HG03097 (cell line): ENCODE results near the gene MRPS33.

Source experiments
- ATAC-seq: cut with Tn5 transposase; IDR thresholded peaks from one replicate; pipeline ENCODE4 v1.9.1; 2021; ENCODE audit not compliant: unreplicated experiment, low FRiP score

Gene MRPS33

DNA sequence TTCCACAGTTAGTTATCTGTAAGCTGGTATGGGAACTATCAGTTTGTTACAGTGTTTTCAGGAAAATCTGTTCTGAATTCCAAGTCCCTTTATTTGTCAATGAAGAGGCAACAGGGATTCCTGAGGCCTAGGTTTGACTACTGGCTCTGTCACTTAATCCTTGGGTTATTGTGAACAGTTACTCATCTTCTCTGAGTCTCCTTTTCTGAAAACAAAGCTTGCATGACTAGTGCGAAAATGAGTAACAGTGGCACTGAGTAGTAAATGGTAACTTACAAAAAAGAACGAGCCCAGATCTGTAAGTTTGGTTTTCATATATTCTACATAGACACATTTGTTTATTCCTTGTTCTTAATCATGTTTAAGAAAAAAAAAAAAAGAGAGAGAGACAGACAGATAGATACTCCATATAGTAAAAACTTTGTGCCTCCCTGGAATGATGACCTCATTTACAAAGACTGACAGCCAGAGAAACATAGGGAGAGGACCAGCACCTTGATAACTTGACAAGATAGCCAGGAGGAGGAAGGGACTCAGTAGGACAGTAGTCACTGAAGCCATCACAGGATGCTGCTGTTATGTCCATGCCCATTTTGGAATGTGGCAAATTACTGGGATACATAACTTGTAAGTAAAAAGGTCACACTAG lies 1.9 kb downstream of the MRPS33 start:
- no peak for ATAC-seq

DNA sequence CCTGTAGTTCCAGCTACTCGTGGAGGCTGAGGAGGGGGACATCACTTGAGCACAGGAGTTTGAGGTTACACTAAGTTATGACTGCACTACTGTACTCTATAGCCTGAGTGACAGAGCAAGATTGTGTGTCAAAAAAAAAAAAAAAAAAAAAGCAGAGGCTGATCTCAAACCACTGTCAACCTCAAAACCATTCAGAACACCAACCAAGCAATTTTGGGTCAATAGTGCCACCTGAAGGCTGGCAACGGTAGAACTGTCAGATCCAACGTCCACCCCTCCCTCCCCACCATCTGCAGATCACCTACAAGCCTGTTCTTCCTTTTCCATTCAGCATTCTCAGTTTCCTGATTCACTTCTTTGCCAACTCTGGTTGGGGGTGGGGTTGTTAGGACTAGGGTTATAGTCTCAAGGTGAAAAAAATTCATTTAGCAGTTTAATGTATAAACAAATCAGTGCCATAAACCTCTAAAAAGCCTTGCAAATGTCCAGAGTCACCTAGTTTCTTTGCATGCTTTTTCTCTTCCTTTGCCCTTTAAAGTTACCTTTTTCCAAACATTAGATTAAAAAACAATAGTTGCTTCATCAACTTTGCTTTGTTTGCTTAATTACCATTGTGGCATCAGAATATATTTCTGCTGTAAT lies 2.6 kb downstream of the MRPS33 start:
- no peak for ATAC-seq

DNA sequence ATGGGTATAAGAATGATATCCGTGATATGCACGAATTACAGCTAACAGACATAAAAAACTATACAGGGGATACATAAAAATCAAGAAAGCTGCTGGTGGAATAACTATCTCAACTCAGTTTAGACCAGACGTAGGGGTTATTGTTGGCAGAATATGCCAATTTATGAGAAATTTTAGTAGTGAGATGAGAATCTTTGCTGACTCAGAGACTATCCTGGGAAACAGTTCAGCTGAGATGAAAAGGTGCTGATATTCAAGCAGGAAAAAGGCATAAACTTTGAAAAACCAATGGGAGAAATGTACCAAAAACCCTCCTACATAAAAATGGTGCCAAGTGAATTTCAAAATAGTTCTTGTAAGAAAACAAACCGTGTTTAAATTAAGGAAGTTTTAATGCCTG lies 3.3 kb downstream of the MRPS33 start:
- no peak for ATAC-seq

DNA sequence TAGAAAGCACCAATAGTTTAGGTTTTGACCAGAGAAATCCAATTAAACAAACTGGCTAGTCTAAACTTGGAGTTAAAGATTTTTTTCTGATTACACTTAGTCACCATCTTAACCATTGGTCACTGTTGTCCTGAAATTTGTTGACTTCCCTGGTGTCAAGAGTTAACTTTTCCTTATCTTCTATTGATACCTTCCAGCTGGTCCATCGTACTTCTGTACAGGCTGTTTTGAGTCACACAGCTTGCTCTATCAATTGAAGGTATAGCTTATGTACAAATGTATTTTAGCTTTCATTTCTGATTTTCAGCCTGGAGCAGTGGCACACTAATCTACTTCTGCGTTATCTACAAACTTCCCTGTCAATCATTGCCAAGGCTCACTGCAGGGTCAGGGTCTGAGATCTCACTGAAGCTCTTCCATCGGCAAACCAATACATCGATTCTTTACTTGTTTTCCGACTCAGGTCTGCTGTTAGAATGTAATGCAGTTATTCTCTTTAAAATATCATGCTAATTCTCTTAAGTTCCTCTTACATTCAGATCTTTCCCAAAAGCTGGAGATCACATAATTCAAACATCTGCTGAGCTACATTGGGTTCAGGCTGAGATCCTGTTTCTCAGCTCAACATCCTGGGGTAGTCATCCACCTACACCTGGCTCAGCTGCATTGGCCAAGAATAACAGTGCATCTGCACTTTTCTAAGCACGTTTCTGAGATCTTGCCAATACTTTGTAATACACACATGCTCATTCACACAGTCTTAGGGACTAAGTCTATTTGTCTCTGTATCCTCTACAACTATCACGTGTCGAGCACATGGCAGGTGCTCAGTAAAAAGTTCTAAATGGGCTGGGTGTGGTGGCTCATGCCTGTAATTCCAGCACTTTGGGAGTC lies 11.3 kb downstream of the MRPS33 start:
- no peak for ATAC-seq

DNA sequence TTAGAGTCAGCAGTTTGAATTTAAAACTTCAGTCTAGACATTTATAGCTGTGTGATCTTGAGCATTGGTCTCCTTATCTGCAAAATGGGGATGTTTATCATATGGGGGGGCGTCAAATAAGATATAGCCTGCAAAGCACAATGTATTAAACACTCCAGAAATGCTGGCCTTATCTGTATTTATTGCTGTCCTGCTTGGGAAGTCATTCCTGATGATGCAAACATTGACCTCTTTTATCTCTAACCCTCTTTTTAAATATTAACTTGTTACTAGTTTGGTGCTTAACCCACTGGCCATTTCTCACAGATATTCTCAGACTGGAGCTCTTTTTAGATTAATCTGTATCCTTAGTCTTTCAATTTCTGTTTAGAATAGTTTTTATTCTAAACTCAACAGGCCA lies 13.2 kb downstream of the MRPS33 start:
- ATAC-seq: no peak

DNA sequence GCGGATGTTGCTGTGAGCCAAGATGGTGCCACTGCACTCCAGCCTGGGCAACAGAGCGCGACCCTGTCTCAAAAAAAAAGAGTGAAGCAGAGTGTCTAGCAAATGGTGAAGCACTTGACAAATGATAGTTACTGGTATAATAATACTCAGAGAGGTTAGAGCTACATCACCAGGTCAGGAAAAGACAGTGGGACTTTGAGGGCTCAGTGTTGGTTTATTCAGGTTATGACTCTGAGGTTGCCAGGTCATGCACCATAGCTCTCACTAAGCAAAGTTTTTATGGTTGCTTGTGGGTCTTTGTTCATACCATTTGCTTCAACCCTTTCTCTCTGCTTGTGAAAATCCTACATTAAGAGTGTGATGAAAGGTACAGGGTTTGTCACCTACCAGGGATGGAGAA lies 13.6 kb downstream of the MRPS33 start:
- no peak for ATAC-seq

DNA sequence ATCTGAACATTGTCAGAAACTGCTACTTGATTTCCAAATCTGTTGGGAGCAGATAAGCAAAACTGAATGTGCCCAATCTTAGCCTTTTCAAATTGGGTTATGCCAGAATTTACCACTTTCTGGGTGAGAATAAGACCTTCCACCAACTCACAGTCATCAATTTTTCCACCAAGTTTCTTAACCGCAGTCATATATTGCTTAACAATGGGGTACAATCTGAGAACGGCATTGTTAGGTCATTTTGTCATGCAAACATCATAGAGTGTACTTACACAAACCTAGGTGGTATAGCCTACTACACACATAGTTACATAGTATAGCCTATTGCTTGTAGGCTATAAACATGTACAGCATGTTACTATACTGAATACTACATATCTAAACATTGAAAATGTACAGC lies 16.0 kb downstream of the MRPS33 start:
- no peak for ATAC-seq

DNA sequence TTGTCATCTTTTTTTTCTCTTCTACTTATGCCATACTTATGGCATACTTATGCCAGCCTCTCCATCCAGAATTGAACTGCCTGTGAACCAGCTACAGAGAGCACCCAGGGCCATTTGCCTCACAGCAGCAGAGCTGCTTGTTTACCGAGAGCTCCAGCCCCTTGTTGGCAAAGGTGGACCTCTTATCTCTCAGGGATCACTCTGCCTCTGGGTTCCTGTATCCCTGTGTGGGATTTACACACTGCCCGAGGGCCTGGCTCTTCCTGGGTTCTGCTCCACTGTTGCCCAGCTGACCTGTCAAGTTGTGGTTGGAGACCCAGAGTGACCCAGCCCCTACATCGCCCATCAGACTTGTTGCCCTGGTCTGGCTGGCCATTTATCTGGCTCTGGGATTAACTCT lies 22.3 kb downstream of the MRPS33 start:
- ATAC-seq: no peak

DNA sequence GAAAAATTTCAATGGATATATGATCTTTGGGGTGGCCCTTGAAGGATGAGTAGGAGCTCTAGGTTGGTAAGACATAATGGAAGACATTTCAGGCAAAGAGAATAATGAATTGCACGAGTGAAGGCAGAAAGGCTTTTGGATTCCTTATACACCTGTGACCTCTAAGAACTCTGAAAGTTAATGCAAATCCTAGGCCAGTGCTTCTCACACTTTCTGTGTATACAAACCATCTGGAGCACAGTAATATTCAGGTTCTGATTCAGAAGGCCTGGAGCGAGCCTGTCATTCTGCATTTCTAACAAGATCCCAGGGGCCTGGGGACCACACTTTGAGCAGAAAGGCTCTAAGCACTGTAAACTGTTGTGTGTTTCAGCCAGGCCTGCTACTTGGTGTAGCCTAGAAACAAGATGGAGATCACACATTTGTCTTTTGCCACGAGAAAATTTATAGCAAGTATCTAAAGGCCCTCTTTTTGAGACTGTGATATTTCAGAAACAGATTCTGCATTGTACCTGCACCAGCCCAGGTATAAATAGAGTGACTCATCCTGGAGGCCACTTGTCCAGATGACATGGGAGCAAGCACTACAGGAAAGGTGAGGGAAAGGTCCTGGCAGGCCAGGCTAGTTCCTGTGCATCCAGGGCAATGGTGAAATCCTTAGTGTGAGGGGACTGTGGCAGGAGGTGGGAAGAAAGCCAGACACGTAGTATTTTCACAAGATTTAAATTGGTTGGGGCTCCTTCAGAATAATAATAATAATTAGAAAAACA lies 24.4 kb downstream of the MRPS33 start:
- no peak for ATAC-seq

DNA sequence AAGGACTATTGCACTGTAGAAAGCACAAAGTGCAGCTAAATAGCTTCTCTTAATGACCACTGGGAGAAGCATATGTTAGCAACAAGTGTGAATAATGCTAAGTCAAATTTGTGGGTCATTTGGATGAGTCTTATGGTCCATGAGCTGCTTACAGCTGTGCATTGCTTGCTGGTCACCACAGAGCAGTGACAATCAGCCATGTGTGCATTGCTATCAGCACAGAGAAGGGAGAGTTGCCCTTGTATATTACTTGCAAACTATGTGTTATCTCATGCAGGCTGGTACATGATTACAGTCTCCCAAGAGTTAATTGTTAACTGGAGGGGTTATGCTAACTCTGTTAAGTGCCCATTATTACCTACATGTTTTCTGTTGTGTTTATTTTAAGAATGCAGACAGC lies 25.7 kb downstream of the MRPS33 start:
- peak; percentile 87 for ATAC-seq

DNA sequence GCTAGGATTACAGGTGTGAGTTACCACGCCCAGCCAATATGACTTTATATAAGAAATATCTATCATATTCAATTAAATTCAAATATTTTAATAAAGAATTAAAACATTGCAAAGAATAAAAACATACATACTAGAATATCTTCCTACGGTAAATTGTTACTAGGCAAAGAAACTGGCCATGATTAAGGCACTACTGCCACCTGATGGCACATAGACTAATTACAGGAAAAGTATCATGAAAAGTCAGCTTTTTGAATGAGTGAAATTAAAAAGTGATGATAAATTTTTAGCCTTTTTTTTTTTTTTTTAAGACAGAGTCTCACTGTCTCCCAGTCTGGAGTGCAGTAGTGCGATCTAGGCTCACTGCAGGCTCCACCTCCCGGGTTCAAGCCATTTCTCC lies 30.9 kb downstream of the MRPS33 start:
- ATAC-seq: no peak

DNA sequence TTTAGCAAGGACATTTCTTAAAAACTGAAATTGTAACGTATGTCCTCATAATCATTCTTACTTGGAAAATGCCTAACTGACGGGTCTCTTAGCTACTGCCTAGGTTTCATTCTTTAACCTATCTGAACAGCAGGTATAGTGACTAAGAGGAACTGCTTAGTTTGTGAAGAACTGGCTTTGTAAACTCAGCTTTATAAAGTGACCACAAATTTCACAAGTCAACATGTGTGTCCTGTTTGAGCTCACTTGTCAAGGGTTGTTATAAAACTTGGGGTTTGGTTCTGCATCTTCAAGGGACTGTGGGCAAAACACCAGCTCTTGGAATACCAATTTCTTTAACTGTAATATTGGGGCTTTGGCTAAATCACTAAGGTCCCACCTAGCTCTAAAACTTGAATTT lies 32.2 kb downstream of the MRPS33 start:
- ATAC-seq: no peak

DNA sequence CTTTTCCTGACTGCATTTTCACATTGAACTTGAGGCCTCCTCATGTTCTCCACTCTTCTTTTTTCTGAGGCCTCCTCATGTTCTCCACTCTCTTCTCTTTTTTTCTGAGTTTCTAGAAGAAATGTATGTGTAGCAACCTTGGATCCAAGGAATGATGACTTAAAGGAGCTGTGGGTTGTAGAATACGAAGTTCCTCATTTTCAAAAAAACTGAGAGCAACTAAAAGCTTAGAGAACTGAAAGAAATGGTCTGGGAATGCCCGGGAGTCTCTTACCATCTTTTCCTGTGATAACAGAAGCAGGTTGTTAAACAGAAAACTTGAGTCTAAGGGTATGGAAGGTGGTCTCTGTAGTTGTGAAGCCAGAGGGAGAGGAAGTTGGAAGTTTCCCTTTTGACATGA lies 32.8 kb downstream of the MRPS33 start:
- ATAC-seq: no peak

DNA sequence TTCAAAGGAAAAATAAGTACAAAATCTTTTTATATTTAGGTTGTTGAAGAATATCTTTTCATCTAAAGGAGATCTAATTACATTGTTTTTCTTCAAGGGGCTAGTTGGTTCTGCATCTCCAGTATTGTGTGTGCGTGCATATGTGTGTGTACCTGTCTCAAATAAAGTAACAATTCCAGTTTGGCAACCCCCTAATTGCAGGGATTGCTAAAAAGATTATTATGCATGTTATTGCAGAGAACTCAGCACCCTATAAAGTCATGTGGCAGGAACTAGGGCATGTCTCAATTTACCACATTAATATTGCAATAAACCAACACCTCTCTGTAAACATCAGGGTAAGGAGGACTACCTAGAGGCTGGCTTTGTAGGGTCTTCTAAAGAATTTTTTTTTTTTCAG lies 37.0 kb downstream of the MRPS33 start:
- ATAC-seq: no peak

DNA sequence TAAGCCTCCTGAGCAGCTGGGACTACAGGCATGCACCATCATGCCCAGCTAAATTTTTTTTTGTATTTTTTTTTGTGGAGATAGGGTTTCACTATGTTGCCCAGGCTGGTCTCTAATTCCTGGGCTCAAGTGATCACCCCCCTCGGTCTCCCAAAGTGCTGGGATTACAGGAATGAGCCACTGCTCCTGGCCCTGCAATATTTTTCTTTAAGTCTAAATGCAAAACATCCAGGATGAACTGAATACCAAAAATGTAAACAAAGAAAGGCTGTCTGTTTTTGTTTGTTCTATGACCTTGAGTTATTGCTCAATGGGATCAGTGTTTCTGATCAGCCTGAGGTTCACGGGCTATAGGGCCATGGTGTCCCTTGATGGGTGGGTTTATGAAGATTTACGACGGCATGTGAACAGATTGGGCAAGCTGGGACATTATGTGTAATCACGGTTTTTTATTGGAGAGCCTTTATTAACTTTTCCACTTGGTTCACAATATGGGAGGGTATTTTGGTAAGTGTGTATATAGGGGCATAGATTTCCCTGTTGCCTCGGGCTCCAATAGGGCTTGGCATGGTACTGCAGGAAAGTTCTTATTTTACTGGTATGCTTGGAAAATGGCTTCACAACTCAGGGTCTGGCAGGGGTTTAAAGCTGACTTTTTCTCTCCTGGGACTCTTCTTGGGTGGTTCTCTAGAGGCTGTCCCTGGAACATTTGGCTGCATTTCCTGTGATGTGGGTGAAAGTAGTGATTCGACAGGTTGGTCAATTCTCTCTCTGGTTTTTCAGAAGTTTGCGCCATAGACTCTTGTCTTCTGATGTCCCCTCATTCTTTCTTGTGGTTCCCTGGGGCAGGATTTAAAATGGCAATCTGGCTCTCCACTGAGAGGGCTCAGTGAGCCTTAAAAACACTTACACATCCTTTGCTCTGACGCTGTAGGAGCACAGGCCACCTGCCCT lies 41.6 kb downstream of the MRPS33 start:
- no peak for ATAC-seq

DNA sequence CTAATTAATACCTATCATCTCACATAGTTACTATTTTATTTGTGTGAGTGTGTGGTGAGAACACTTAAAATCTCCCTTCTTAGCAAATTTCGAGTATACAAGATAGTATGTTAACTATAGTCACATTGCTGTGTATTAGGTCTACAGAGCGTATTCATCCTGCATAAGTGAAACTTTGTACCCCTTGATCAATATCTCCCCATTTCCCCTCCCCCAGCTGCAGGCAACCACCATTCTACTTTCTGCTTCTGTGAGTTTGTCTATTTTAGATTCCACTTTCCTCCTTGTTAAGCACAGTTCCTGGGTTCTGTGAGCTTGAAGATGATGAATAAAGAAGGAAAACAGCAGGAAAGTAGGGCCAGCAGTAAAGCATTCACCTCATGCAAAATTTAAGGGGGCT lies 42.4 kb downstream of the MRPS33 start:
- ATAC-seq: no peak

DNA sequence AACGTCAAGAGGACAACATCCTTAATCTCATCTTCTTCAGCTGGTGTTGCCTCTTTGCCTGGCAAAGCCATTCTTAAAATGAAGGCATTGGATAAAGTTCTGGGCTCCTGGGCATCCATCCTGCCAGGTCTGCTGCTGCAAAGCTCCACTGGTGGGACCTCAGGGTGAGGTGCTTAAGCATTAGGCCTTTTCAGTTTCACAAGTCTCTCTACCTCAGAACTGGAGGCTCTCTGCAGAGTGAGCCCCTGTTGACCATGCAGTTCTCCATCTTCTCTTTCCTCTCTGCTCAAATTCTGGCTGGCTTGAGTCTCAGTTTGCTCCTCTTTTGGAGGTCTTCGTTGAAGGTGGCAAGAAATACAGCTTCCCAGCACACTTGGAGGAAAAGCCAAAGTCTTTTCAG lies 47.3 kb downstream of the MRPS33 start:
- ATAC-seq: no peak

DNA sequence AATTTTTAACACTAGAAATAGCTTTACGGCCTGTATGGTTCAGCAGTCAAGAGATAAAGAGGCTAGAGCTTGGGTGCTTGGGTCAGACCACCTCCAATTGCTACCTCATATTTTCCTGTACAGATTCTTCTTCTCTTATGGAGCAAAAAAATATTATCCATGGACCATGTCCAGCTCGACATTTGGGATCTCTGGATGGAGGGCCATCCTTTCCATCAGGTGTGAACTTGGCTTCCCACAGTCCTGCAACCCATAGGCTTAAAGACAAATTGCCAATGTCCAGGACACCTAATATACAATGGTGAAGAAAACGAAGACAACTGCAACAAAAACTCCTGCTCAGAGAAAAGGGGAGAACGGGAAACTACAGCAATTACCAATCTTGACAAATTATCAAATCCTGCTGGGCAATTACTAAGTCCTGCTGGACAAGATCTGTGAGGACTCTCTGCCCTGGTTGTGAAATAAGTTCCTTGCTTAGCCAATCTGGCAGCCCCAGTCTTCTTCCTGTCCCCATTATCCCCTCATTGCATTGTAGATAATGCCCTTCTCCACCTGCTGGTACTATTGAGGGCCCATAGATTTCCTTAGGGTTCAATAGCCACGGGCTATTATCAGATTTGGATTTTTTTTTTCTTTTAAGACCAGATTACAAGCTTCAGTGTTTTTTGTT lies 48.1 kb downstream of the MRPS33 start:
- ATAC-seq: no peak

DNA sequence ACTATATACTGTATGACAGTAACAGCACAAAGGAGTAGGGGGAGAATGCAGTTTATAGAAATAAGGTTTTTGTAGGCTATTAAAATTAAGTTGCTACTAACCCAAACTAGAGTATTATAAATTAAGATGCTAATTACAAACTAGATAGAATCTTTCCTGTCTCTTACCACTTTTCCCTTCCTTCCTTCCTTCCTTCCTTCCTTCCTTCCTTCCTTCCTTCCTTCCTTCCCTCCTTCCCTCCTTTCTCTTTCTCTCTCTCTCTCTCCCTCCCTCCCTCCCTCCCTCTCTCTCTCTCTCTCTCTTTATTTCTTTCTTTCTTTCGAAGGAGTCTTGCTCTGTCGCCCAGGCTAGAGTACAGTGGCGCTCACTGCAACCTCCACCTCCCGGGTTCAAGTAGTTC lies 53.6 kb downstream of the MRPS33 start:
- ATAC-seq: no peak
